ENCODE data around the gene TIMP4. TPM values are rescaled to one million over a fixed set of nuclear protein-coding genes. Genes with fewer than 3 reads are reported as not detected.

TIMP4 gene
- total RNA-seq, 6 experiments from 2014 or later: 0.14 to 1.2 (median 0.96) TPM

GRCh38 chr3:12107071-12107713 lies 51.5 kb downstream of the TIMP4 start:
- no peak for TF ChIP-seq CTCF (IDR thresholded peaks at IDR 0.05)
- Mint-ChIP-seq H3K27ac (no peak overlapping the region), H3K9me3 (peaks cover 9% of the 10 kb centered on the region), H3K36me3 (ENCODE audit: low read depth) (no peaks in the 10 kb centered on the region), H3K27me3 (ENCODE audit: insufficient read depth) (peaks cover 10% of the 10 kb centered on the region; the same call in 1 of the 2 replicates), H3K4me3 (no peak overlapping the region), H3K4me1 (ENCODE audit: low read depth) (no peaks in the 10 kb centered on the region)
- DNase-seq: no peak

Other genes with a start within 250 kb of the TIMP4 start
- gene SYN2, start 154.5 kb downstream of the TIMP4 start, total RNA-seq (2021; fragmentation: NEBNext Ultra II Directional; extraction: Animal tissue kit (Norgen Biotek cat#: 25700)): under 1 TPM in 3 of 6 experiments, not detected in 3; 0.08 to 0.11 (median 0.10) TPM
- 1 to 10 TPM; 3.7 to 4.8 (median 4.0) TPM for gene PPARG, start 130.2 kb upstream of the TIMP4 start, total RNA-seq (2021; fragmentation: NEBNext Ultra II Directional; extraction: Animal tissue kit (Norgen Biotek cat#: 25700))

Data from HFFc6 (cell line).